HT1080 (cell line): ENCODE data around the gene PHYKPL. TPM values are rescaled to one million over a fixed set of nuclear protein-coding genes. Genes with fewer than 3 reads are reported as not detected.
"Not testable (repeated sequence)": the region's sequence is repeated elsewhere in the genome, so short reads cannot be mapped to it uniquely, and the experiment has no call there.

Experiments used
- DNase-seq: peaks from one replicate; pipeline ENCODE4 v3.0.0-alpha.2; 2015; ENCODE audit warnings: low read depth
- total RNA-seq: library from RNA; depleted of rRNA; stranded (reverse); fragments of >200 nt; shearing (Covaris generic); gene quantifications from 2 replicates; pipeline ENCODE4 v1.2.3, GENCODE V29; 2014

Gene PHYKPL
- total RNA-seq, 1 experiment from 2014 or later = 11.8 TPM

GRCh38 chr5:178208540-178209227 is 23.9 kb downstream of the PHYKPL start:
- no peak for DNase-seq

- no peak for DNase-seq
These were observed 24.7 kb downstream of the PHYKPL start for GRCh38 chr5:178207917-178208280.

GRCh38 chr5:178207183-178207916 is 25.3 kb downstream of the PHYKPL start:
- peak; percentile 49 for DNase-seq

- DNase-seq = no peak
These were observed 26.2 kb downstream of the PHYKPL start for GRCh38 chr5:178206166-178207101.

GRCh38 chr5:178205749-178206047 is 26.9 kb downstream of the PHYKPL start:
- no peak for DNase-seq

GRCh38 chr5:178204935-178205748 is 27.5 kb downstream of the PHYKPL start:
- DNase-seq = peak; percentile 63

- DNase-seq = peak; percentile 89
These were observed 28.2 kb downstream of the PHYKPL start, which contains the start of gene HNRNPAB for GRCh38 chr5:178204182-178204934. Gene HNRNPAB, plus strand, starts transcription at chr5:178204533. Its CDS starts 305 bp downstream, at chr5:178204838.

GRCh38 chr5:178203670-178204181 is 28.9 kb downstream of the PHYKPL start:
- DNase-seq = no peak

- DNase-seq = no peak
These were observed 30.1 kb downstream of the PHYKPL start for GRCh38 chr5:178202541-178202940.

- no peak for DNase-seq
These were observed 30.7 kb downstream of the PHYKPL start for GRCh38 chr5:178201927-178202235.

- no peak for DNase-seq
These were observed 31.2 kb downstream of the PHYKPL start for GRCh38 chr5:178201221-178201926.

GRCh38 chr5:178199581-178200434 is 32.8 kb downstream of the PHYKPL start:
- DNase-seq = no peak

- no peak for DNase-seq
These were observed 33.9 kb downstream of the PHYKPL start for GRCh38 chr5:178198706-178199105.

GRCh38 chr5:178198151-178198550 is 34.5 kb downstream of the PHYKPL start:
- not testable (repeated sequence) for DNase-seq

- no peak for DNase-seq
These were observed 35.6 kb downstream of the PHYKPL start for GRCh38 chr5:178196986-178197385.

GRCh38 chr5:178196281-178196812 is 36.3 kb downstream of the PHYKPL start:
- no peak for DNase-seq

- no peak for DNase-seq
These were observed 38.6 kb downstream of the PHYKPL start for GRCh38 chr5:178194026-178194425.

- no peak for DNase-seq
These were observed 39.3 kb downstream of the PHYKPL start for GRCh38 chr5:178193251-178193809.
